Lung (tissue), 12 donors: ENCODE measurements around the gene LAMA3. TPM values are rescaled to one million over a fixed set of nuclear protein-coding genes. Genes with fewer than 3 reads are reported as not detected.

ENCODE experiments used
- ATAC-seq: fragments of 200-7000 bp; cut with Tn5 transposase; one replicate; pipeline ENCODE4 v1.9.1; 2020; ENCODE audit warnings: moderate number of reproducible peaks; ENCODE audit not compliant: insufficient read depth, low FRiP score
- DNase-seq, 3 donors: peaks; one replicate each; pipeline ENCODE4 v3.0.0-alpha.2; 2013 to 2017
- H3K27ac ChIP-seq, 2 donors: one replicate each; pipeline ENCODE4 v1.5.1; 2013; ENCODE audit warnings: mild to moderate bottlenecking in 2 of 2, moderate library complexity in 2 of 2, control low read depth in 1 of 2, inconsistent platforms in 1 of 2, low read depth in 1 of 2, low read length in 1 of 2
- H3K27me3 ChIP-seq, 3 donors: one replicate each; pipeline ENCODE4 v1.5.1; 2013; ENCODE audit warnings: low read length in 2 of 3; ENCODE audit not compliant: control insufficient read depth in 3 of 3, insufficient read depth in 3 of 3
- H3K36me3 ChIP-seq, 4 donors: one replicate each; pipeline ENCODE4 v1.5.1; 2013; ENCODE audit warnings: low read length in 4 of 4, mild to moderate bottlenecking in 1 of 4, moderate library complexity in 1 of 4; ENCODE audit not compliant: control insufficient read depth in 4 of 4, insufficient read depth in 4 of 4
- H3K4me1 ChIP-seq, 5 donors: one replicate each; pipeline ENCODE4 v1.5.1; 2013; ENCODE audit warnings: low read length in 5 of 5, mild to moderate bottlenecking in 2 of 5, moderate library complexity in 1 of 5; ENCODE audit not compliant: control insufficient read depth in 5 of 5, insufficient read depth in 5 of 5
- H3K4me3 ChIP-seq: one replicate; pipeline ENCODE4 v1.5.1; 2013; ENCODE audit warnings: mild to moderate bottlenecking, control low read depth, moderate library complexity
- H3K9ac ChIP-seq, 2 donors: one replicate each; pipeline ENCODE4 v1.5.1; 2013; ENCODE audit warnings: low read length in 2 of 2, control low read depth in 1 of 2; ENCODE audit not compliant: insufficient read depth in 1 of 2
- H3K9me3 ChIP-seq, 4 donors: one replicate each; pipeline ENCODE4 v1.5.1; 2013; ENCODE audit warnings: low read length in 3 of 4, mild to moderate bottlenecking in 1 of 4, moderate library complexity in 1 of 4; ENCODE audit not compliant: control insufficient read depth in 4 of 4, insufficient read depth in 3 of 4
- WGBS, 2 donors: extraction: QIAGEN DNeasy Blood & Tissue Kit; methylation state at CpG; one replicate each; pipeline ENCODE4 v1.1.7; 2013; 5-methylcytosine and 5-hydroxymethylcytosine counted together
- polyA plus RNA-seq, 2 donors: library from polyadenylated mRNA; stranded (reverse); fragments of 200-250 nt; gene quantifications; one replicate each; pipeline ENCODE4 v1.2.1, GENCODE V29; 2013
- total RNA-seq, 2 donors: library from RNA; depleted of rRNA in 1 of 2; stranded (reverse); fragments of >200 nt in 1 of 2; gene quantifications; one replicate each; pipeline ENCODE4 v1.2.1, GENCODE V29; 2014 to 2021
- TF ChIP-seq, protein P1 (sequence below): IDR thresholded peaks from 2 replicates; pipeline ENCODE4 v1.5.1; 2012; ENCODE audit warnings: mild to moderate bottlenecking; ENCODE audit errors: control extremely low read depth, extremely low read depth
- donor health status: control.
- donor health status: control.
- donor health status: Bipolar disorder and iron deficiency.
- donor health status: healthy.
- donor health status: DM: yes; HTN: yes; CAD: no.

The LAMA3 gene
- total and polyA plus RNA-seq, 4 donors = 14.1 to 110 (median 51.9) TPM

DNA sequence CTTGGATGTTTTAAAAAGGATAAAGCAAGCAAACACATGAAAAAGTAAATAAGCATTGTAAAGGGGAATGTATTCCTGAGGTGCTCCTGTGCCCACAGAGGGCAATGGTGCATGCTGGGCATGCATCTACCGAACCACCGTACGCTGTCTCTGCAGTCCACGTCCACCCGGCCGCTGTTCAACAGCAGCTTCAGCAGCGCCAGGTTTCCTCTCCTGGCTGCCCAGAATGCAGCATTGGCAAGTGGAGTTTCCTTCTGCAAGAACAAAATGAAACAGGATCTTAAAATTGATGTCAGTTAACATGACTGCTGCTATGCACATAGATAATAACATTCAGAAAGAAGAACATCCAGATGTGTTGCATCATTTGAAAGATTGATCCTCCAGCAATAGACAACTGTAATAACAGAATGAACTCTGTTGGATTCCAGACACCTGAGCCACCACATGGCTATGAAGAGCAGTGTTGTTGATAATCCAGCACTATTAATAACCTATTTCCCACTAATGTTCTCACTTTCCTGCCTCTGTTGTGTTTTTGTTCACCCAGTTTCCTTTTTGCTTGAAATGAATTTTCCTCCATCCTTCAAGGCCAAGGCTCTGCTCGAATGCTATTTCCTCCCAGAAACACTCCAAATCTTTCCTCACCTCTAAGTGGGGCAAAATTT, 40.2 kb upstream of the LAMA3 start:
- DNase-seq (no peak), ATAC-seq (no peak)
- no peak overlapping the region for H3K9ac ChIP-seq
- no peaks in the 10 kb centered on the region for H3K36me3 ChIP-seq
- H3K9me3 ChIP-seq = no peaks in the 10 kb centered on the region
- H3K4me1 ChIP-seq = peaks cover 0 to 18% (median 0%) of the 10 kb centered on the region in 5 donors
- 33 to 42% methylated on average over 8 of the region's 8 CpGs for WGBS, 2 donors
- TF ChIP-seq, protein P1, sequence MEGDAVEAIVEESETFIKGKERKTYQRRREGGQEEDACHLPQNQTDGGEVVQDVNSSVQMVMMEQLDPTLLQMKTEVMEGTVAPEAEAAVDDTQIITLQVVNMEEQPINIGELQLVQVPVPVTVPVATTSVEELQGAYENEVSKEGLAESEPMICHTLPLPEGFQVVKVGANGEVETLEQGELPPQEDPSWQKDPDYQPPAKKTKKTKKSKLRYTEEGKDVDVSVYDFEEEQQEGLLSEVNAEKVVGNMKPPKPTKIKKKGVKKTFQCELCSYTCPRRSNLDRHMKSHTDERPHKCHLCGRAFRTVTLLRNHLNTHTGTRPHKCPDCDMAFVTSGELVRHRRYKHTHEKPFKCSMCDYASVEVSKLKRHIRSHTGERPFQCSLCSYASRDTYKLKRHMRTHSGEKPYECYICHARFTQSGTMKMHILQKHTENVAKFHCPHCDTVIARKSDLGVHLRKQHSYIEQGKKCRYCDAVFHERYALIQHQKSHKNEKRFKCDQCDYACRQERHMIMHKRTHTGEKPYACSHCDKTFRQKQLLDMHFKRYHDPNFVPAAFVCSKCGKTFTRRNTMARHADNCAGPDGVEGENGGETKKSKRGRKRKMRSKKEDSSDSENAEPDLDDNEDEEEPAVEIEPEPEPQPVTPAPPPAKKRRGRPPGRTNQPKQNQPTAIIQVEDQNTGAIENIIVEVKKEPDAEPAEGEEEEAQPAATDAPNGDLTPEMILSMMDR = no peak
- H3K27me3 ChIP-seq = no peaks in the 10 kb centered on the region
- H3K27ac ChIP-seq = peak overlapping the region in 1 of 2 donors; percentile 11
- H3K4me3 ChIP-seq = no peak overlapping the region

DNA sequence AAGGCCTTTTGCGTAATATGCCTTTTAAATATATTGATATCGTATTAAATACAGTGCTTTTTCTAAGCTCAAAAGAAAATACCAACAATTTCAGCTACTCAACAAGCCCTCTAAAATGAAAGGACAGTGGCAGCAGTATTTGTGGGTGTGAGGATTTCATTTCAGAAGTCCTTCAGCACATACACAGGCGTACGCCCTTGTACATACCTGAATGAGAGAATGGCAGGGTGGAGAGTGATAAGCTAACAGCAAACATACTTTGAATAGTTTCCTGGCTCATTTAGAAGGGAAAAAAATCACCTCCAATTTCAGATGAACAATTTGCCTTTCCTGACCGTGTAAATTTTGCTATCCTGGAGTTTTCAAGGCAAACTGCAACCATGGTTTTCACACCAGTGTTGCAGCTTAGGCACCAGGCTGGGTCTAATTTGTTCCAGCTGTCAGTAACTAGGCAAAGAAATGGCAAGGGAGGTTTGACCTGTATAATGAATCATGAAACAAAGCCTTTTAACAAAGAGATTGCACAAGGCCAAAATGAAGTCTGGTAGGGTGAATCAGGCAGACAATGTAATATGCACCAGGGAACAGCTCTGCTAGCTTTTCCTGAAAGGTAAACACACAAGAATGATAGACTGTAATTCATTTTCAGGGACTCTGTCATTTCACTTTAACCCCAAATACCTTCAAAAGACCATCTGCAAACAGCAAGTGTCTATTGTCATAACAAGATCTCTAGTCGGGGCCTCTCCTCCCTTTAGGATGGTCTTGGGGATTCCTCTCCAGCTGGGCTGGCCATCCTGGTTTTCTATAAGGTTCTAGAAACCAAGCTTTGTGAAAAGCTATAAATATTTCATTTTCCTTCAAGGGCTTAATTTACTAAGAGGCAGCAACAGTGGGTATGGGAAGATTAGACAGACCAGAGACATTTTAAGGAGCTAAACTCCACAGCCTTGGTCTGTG, 38.0 kb upstream of the LAMA3 start:
- ATAC-seq (peak; percentile 86), DNase-seq (peak in 2 of 3 donors; percentile 45 to 59)
- no peaks in the 10 kb centered on the region for H3K27me3 ChIP-seq
- no peaks in the 10 kb centered on the region for H3K9me3 ChIP-seq
- no peaks in the 10 kb centered on the region for H3K36me3 ChIP-seq
- H3K4me3 ChIP-seq = no peak overlapping the region
- TF ChIP-seq, protein P1 = no peak
- peak overlapping the region in 1 of 2 donors; percentile 83 for H3K27ac ChIP-seq
- peaks cover 0 to 18% (median 0%) of the 10 kb centered on the region in 5 donors for H3K4me1 ChIP-seq
- 71 to 82% methylated on average over 6 of the region's 6 CpGs for WGBS, 2 donors
- H3K9ac ChIP-seq = no peak overlapping the region

DNA sequence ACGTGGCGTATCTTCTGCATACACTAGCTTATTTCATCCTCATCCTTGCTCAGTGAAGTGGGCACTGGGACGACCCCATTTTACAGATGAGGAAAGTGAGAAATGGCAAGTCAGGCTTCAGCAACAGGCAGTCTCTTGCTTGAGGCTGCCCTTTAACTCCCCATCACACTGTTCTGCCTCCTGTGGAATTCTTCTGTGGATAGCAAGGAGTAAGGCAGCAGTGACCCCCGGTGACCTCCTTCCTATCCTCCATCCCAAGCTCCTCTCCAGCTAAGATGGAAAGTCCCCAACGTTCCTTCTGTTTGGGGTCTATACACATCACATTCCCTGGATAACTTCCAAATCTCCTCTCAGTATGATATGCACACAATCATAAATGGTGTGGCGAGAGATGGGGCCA, 37.0 kb upstream of the LAMA3 start:
- Histone ChIP-seq H3K4me1 (peaks cover 0 to 18% (median 0%) of the 10 kb centered on the region in 5 donors), H3K9me3 (no peaks in the 10 kb centered on the region), H3K36me3 (no peaks in the 10 kb centered on the region), H3K9ac (no peak overlapping the region), H3K27me3 (no peaks in the 10 kb centered on the region), H3K4me3 (no peak overlapping the region), H3K27ac (peak overlapping the region in 1 of 2 donors; percentile 83)
- no peak for DNase-seq
- WGBS, 2 donors = 77 to 82% methylated on average over 6 of the region's 6 CpGs
- TF ChIP-seq, protein P1 = no peak
- ATAC-seq = no peak
